Stimulated activated naive CD4-positive, alpha-beta T cell treated with Interleukin-2 at 50 U/mL for 16 hours (primary cell): ENCODE results near the gene ZMYND19.
"Not testable (repeated sequence)": the region's sequence is repeated elsewhere in the genome, so short reads cannot be mapped to it uniquely, and the experiment has no call there.

Experiments
- DNase-seq: peaks from one replicate; lab custom pipeline; 2025; lab: John Stamatoyannopoulos, UW

The ZMYND19 gene

DNA sequence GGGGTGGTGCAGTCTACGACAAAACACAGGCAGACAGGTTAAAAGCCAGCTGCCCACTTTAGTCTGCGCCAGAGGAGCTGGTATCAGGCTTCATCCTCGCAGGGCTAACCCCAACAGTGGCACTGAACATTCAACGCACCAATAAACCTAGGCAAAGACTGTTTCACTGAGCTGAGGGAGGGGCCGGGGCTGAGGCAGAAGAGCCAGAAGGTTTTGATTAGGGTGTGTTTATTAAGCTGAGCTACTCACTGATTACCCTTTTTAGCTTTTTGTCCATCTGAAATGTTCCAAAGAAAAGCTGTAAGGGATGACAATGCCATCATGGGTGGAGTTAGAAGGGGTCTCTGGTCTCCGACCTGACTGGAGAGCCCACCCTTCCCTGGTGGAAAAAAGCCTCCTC, 1.4 kb downstream of the ZMYND19 start:
- DNase-seq = no peak

DNA sequence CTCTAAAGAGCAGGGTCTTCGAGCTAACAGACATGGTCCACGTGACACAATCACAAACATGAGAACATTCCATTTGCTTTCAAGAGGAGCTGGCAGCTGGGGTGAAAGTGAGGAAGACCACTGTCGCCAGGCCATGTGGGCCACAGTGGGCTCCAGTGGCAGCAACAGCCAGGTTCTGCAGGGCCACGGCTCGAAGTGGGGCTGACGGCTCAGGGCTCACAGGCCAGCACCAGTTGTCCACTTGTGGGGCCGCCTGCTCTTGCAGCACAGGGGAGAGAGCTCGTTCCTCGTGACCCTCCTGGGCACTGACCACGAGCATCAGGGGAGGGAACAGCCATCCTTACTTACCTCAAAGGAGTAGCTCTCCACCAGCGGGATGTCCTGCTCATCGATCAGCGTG, 2.0 kb downstream of the ZMYND19 start:
- DNase-seq = no peak

DNA sequence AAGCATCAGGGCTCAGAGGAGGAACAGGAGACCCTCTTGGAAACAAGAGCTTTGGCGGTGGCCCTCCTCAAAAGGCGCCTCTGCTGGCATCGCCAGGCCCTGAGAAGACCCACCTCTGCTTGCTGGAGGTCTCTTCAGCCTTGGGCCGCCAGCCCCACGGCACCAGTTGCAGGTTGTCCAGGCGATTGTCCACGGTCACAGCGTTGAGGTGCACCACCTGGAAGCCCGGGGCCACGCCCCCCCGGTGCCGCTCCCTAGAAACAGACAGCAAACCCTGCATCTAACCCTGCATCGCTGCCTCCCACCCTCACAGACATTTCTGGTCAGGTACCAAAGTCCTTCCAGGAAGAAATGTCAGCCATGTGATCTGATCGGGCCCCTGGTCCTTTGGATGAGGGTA, 3.5 kb downstream of the ZMYND19 start:
- no peak for DNase-seq

DNA sequence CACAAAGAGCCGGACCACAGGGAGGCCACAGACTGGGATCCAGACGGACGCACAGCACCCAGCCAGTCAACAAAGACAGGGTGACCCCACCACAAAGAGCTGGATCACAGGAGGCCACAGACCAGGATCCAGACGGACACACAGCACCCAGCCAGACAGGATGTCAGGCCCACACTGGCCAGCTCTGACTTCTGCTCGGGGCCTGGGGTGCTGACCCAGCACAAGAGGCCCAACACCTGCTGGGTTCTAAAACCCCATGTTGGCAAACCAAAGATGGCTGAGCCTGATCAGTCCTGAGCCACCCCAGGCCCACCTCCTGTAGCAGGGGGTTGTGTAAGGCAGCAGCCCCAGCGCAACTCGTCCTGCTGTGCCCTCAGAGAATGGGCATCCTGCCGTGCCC, 6.4 kb downstream of the ZMYND19 start:
- no peak for DNase-seq

DNA sequence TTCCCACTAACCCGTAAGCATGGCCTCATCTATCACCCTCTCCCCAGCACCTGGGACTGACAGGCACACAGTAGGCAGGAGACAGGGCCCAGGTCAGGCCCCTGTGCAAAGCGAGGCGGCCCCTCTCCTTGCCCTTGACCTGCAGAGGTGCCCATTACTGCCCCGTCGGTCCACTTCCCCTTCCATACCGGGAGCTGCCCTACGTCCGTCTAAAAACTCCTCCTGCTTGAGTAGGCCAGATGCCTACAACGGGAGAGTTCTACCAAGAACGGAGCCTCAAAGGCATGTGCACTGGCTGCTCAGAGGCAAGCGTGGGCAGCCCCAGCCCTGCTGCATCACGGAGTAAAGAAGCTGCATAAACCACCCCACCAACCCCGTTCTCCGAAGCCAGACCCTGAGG, 7.0 kb downstream of the ZMYND19 start:
- DNase-seq = no peak

DNA sequence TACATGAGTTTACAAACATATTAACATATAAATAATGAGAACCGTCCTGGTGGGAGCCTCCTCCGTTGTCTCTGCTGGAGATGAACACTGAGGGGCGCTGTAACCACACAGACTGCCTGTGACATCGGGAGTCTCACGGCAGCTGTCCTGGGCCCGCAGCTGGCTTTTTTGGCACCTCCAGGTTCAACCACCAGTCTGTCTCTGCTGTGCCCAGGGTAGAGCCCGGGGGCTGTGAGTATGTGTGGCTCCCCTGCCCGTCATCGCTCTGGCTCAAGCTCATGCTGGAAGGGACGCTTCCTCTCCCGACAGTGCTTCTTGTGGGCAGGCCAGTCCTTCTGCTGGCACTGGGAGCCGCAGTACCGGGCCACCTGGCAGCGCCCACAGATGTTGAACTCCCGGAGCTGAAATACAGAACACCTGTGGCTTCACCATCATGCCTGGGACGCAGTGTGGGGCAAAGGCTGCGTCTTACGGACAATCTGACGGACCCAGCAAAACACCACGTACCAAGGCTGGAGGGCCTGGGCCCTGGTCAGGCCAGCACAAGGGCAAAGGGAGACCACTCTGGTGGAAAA, 7.9 kb downstream of the ZMYND19 start:
- DNase-seq = no peak

DNA sequence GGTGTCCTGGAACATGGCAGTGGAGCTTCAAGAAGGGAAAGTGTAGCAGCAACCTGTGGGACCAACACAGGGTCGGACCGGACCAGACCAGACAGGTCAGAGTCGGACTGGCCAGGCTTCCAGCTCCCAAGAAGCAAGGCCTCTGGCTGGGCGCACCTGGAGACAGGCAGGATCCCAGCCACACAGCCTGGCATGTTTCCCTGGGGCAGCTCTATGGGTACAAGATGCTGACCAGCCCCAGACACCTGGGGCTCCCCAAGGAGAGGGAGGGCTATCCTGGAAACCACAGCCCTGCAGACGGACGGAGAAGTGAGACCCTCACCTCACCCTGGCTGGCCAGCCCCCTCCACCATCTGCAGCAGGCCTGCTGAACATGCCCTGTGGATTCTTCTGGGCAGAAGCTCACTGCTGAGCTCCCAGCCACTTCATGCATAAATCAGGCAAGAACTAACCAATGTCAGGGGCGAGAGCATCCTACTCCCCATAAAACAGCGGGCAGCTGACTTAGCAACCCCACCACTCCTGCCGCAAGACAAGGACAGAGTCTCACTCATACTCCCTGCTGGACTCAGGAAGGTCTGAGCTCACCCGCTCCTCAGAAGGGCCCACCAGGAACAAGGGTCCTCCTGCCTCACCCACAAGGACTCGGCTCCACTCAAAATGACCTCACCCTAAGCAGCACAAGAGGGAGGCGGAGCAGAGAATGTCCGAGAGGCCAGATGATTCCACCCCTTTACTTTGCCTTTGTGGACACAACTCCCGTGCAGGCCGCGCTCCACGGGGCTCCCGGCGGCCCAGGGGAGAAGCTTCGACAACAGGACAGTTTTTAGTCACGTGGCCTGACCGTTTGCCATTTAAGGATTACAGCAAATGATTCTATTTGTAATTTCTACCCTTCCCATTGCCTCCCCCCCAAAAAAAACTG, 8.7 kb downstream of the ZMYND19 start:
- no peak for DNase-seq

DNA sequence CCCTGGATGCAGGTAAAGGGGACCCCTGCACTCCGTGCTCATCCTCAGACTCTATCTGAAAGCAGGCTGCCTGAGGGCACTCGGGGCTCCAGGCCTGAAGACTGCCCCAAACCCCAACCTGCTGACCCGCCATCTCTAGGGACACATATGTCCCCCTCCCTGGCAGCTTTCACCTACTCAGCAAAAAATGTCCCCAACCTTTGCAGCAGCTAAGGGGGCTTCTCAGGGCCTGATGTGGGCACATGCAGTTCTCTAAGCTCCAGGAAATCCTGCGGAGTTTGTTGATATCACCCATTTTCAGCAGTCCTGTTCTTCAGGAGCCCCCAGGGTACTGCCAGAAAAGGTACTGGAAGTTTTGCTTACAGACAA, 9.4 kb downstream of the ZMYND19 start:
- no peak for DNase-seq

DNA sequence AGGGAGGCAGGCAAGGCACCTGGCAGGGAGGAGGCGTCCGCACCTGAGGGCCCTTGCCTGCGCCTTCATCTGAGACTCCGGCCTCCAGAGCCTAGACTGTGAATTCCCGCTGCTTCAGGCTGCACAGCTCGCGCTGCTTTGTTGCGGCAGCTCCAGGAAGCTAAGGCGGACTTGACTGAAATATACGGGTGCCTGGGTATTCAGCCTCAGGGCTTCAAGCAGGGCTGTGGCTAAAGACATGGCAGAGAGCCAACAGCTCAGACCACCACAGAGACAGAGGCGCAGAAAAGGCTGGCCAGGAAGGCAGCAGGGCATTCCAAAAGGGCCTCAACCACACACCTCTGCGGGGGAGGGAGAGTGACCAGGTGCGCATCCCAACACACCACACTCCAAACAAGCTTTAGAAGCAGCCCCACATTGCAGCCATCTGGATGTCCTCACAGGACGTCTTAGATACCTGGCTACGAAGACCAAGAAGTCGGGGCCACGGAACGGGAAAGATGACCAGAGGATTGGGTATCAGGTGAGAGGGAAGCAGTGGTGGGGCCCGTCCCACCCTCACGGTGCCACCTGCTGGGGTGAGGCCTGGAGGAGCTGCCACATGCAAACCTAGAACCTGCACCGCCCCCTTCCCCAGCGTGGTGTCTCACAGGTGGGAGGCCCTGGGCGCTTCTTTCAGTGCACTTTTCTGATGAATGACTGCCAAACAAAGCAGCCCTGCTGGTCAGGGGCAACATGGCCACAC, 9.9 kb downstream of the ZMYND19 start:
- DNase-seq = no peak

DNA sequence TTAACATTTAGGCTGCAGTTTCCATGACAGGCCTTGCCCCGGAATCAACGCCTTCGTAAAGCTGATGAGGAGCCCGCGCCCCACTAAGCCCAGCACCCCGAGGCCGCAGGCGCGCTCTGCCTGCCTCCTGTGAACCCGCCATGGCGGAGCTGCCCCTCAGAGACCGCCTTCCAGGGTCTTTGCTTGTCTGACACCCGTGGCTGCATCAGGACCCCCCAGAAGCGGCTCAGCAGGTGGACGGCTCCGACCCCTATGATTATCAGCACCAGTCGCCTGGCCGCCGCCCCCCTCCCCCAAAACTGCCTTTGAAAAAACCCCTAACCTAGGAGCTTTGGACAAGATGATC, 11.1 kb downstream of the ZMYND19 start:
- DNase-seq = no peak

DNA sequence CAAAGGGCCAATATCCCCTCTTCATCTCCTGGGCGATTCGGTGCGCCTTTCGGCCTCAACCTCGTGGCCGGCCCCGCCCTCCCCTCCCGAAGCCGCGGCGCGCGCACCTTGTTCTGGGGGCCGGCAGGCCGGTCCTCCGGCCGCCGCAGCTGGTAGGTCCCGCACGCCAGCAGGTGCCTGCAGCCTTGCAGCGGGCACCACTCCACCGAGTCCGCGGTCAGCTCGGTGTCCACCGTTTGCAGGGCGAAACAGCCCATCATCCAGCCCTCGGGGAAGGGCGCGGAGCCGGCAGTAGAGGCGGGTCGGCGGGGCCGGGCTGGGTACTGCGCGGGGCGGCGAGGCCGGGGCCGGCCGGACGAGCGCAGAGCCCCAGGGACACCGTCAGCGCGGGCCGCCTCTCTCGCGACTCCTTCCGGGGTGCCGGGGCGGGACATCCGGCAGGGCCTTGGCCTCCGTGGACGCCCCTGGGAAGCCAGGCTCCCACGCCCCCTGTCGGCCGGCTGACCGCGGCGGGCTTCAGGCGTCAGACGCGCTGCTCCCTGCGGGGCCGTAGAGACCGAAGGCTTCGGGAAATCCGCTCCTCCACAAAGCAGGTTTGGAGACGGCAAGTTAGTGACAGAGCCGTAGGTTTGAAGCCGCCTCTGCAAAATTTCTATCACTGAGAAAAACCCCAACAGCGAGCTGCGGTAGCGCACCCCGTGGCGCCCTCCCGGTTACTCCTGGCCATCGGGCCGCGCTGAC, 11.6 kb downstream of the ZMYND19 start, which contains the start of gene DPH7:
DPH7 (minus strand) TSS at position 408 of the 741 bp plus-strand sequence; CDS start at position 260, 148 bp downstream.
- peak; percentile 96 for DNase-seq

DNA sequence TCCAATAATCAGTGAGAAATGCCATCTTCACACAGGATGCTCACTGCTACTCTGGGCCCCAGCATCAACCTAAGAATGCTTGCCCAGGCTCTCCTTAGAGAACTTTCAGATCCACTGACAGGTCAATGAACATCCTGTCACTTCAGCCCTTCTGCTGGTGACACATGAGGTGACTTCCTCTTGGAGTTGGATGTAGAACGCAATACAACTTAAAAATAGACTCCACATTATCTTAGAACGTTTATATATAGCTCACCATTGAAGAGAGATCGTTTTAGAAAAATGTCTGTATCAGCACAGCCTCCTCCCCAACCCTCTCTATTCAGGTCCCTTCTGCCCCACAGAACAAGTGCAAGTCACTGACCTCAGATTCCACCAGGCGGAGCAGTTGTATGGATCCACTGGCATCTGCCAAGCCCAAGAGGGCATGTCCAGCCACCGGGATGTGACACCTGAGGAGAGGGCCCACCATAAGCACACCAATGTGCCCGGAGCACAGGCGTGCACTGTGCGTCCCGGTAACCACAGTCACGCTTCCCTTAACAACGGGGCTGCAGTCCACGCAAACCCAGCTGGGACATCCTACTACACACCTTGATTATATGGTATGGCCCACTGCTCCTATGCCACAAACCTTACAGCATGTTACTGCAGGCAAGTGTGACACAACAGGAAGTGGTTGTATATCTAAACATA, 14.4 kb downstream of the ZMYND19 start:
- DNase-seq = no peak

DNA sequence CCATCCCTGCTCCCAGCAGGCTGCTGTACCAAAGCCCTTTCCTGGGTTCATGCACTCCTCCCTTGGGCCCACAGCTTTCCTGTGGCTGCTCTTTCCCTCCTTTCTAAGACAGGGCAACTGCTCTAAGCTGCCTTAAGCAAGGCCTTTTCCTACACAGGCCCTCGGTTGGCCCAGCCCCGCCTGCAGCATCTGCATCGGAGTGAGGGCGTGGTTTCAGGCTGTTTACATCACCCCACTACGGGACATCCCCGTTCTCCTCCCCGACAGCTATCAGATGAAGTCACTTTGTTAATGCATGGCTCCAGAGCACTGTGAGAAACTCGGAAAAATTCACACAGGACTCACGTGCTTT, 15.0 kb downstream of the ZMYND19 start:
- DNase-seq = no peak

DNA sequence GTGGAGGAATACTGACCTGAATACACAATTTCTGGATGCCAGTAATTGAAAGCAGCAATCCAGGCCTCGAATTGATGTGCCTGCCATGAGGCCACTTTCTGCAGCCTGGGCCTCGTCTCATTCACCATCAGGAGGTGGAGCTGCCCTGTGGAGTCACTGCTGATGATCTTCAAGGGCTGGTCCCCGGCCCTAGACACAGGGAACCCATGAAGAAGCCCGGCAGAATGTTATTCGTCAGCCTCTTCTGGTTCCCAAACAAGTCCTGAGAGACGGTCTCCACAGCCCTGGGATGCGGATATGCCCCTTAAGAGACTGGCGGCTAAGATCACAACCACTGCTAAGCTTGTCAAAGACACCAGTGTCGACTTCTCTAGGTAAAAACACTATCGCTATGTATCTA, 16.1 kb downstream of the ZMYND19 start:
- no peak for DNase-seq

DNA sequence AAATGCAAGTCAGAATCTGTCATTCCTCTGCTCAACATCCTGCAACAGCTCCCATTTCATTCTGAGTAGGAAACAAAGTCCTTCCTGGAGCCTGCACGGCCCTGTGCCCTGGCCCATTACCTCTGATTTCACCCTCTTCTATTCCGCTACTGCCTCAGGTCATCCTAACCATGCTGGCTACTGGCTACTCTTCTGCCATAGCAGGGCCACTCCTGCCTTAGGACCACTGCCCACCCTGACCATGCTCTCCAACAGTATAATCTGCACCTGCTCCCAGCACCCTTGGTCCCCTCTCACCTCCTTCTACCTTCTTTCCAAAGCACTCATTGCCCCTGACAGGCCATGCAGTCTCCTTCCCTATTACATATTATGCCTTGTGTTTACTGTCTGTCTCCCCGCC, 19.7 kb downstream of the ZMYND19 start:
- DNase-seq = no peak

DNA sequence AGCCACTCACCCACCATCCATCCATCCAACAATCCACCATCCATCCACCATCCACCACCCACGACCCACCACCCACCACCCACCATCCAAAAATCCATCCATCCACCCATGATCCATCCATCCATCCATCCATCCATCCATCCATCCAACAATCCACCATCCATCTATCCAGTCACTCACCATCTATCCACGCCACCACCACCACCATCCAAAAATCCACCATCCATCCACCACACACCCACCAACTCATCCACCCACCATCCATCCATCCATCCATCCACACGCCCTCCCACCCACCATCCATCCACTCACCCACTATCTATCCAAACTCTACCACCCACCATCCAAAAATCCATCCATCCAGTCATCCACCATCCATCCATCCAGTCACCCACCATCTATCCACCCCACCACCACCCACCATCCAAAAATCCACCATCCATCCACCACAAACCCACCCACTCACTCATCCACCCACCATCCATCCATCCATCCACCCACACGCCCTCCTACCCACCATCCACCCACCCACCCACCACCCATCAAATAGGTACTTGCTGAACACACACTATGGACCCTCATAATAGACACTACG, 20.6 kb downstream of the ZMYND19 start:
- no peak for DNase-seq

DNA sequence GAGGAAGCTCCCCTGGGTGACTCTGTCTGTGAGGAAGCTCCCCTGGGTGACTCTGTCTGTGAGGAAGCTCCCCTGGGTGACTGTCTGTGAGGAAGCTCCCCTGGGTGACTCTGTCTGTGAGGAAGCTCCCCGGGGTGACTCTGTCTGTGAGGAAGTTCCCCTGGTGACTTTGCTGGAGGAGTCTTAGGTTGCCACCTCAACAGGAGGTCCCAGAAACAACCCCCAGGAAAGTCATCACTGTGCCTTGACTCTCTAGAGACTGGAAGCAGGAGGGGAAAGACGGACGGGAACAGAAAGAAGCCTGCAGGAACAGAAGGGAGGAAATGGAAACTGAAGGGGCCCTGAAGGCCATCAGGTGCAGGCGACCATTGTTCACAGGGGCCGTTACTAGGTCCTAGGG, 21.9 kb downstream of the ZMYND19 start:
- DNase-seq = not testable (repeated sequence)

DNA sequence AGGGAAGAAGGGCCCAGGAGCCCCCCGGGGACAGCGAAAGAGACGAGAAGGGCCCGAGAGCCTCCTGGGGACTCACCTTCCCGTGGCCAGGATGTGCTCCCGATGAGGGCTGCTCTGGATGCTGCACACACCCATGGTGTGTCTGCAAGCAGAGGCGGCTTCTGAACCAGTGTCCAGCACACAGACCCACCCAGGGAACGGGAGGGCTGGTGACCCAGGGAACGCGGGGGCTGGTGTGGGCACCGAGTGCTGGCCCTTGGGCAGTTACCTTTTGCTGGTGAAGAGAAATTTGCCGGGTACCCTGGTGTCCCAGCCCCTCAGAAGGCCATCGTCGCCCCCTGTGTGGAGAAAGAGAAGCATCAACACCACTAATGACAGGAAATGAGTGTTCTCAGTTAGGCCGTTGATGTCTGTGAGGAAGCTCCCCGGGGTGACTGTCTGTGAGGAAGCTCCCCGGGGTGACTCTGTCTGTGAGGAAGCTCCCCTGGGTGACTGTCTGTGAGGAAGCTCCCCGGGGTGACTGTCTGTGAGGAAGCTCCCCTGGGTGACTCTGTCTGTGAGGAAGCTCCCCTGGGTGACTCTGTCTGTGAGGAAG, 25.4 kb downstream of the ZMYND19 start:
- DNase-seq = no peak

DNA sequence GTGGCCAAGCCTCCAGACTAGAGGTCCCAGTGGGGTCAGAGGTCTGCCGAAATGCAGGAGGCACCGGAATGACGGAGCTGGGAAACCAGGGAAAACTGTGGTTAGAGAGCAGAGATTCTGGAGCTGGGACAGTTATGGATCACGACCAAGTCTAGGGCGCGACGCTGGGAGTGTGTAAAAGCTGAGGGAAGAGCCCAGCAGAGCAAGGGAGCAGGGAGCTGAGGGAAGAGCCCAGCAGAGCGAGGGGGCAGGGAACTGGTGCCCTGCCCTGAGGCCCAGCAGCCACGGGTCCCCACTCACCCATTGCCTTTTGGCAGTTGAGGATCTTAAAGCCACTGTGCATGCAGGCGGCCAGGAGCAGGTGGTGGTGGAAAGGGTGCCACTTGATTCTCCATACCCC, 26.2 kb downstream of the ZMYND19 start:
- no peak for DNase-seq

DNA sequence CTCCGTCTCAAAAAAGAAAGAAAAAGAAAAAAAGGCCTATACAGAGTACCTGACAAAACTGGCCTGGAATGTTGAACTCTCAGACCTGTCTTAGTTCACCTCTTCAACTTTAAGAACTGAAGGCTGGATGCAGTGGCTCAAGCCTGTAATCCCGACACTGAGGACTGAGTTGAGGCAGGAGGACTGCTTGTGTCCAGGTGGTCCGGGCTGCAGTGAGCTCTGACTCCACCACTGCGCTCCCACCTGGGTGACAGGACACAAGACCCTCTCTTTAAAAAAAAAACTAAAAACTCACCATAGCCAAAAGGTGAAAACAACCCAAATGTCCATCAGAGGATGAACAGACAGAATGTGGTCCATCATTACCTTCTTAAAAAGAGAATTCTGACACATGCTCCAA, 32.2 kb downstream of the ZMYND19 start:
- no peak for DNase-seq
